HCT116 (cell line): Measurements from ENCODE around the gene RANBP17. TPM values are rescaled to one million over a fixed set of nuclear protein-coding genes. Genes with fewer than 3 reads are reported as not detected.

Experiments used
- ATAC-seq: fragments of 200-7000 bp; cut with Tn5 transposase; 2 replicates; pipeline ENCODE4 v1.9.1; 2020; ENCODE audit warnings: mild to moderate bottlenecking, moderate library complexity
- Bru-seq: library from RNA; stranded (reverse); fragments of 400-500 nt; gene quantifications from one replicate; lab custom pipeline; 2021; lab: Mats Ljungman, UMichigan
- BruChase-seq, 2 experiments: library from RNA; stranded (reverse); fragments of 400-500 nt; gene quantifications; one replicate each; lab custom pipeline; 2021; lab: Mats Ljungman, UMichigan
- BruUV-seq: library from RNA; stranded (reverse); fragments of 400-500 nt; replicated peaks from 2 replicates; lab custom pipeline; 2021; lab: Mats Ljungman, UMichigan
- CTCF ChIA-PET: fragments of 300-600 bp; sonication (Branson Sonifier 250); formaldehyde crosslinking; loops from one replicate; lab custom pipeline; 2021; ENCODE audit warnings: antibody characterized with exemption; lab: Charles Lee
- POLR2A ChIA-PET: fragments of 300-600, 350-600 bp; sonication (Branson Sonifier 250); formaldehyde crosslinking; loops from one replicate; lab custom pipeline; 2021; ENCODE audit warnings: antibody characterized with exemption; lab: Charles Lee
- RAD21 ChIA-PET, 2 experiments: fragments of 300-600 bp; sonication (Branson Sonifier 250); formaldehyde crosslinking; loops; one replicate each; lab custom pipeline; 2023; ENCODE audit warnings: low total read pairs in 2 of 2; ENCODE audit not compliant: uncharacterized antibody in 2 of 2, unreplicated experiment in 2 of 2, low non-redundant PET in 1 of 2; lab: Charles Lee
- DNase-seq: peaks from one replicate; pipeline ENCODE4 v3.0.0-alpha.2; 2010; ENCODE audit warnings: low read depth, low spot score
- H2AFZ ChIP-seq: fragments of 200-600 bp; shearing (Covaris generic), sonication (generic); 2 replicates; pipeline ENCODE4 v1.6.1; 2017; ENCODE audit warnings: low read depth, mixed run types, mixed read lengths, antibody characterized with exemption, low read length; ENCODE audit not compliant: poor library complexity, severe bottlenecking
- H3K27ac ChIP-seq: 2 replicates; pipeline ENCODE4 v1.5.1; 2012; ENCODE audit warnings: low read depth, low read length
- H3K27me3 ChIP-seq: fragments of 200-600 bp; sonication (generic); 2 replicates; pipeline ENCODE4 v1.6.1; 2016; ENCODE audit warnings: mixed run types, low read length, mixed read lengths; ENCODE audit not compliant: insufficient read depth
- H3K36me3 ChIP-seq, 2 experiments: fragments of 200-500 bp in 1 of 2; fragments of 200-600 bp in 1 of 2; sonication (Bioruptor generic) in 1 of 2; sonication (generic) in 1 of 2; 2 replicates each; pipeline versions ENCODE4 v1.5.1 to v1.6.1; 2014 to 2016; ENCODE audit warnings: low read length in 2 of 2, inconsistent platforms in 1 of 2, mixed read lengths in 1 of 2, mixed run types in 1 of 2; ENCODE audit not compliant: insufficient read depth in 2 of 2, control insufficient read depth in 1 of 2
- H3K4me1 ChIP-seq, 2 experiments: fragments of 200-600 bp in 1 of 2; sonication (generic) in 1 of 2; 2 replicates each; pipeline versions ENCODE4 v1.5.1 to v1.6.1; 2012 to 2017; ENCODE audit warnings: low read length in 2 of 2, inconsistent platforms in 1 of 2, mild to moderate bottlenecking in 1 of 2, mixed read lengths in 1 of 2, mixed run types in 1 of 2, moderate library complexity in 1 of 2; ENCODE audit not compliant: insufficient read depth in 2 of 2, control insufficient read depth in 1 of 2
- H3K4me2 ChIP-seq: fragments of 200-600 bp; sonication (generic); 2 replicates; pipeline ENCODE4 v1.6.1; 2017; ENCODE audit warnings: mixed run types, low read length, mixed read lengths
- H3K4me3 ChIP-seq, 2 experiments: fragments of 200-600 bp in 1 of 2; sonication (generic) in 1 of 2; replicated peaks in 1 of 2; 2 replicates each; pipeline ENCODE4 v1.5.1; 2011 to 2016; ENCODE audit warnings: low read length in 2 of 2, control low read depth in 1 of 2, low read depth in 1 of 2, mild to moderate bottlenecking in 1 of 2, mixed read lengths in 1 of 2, mixed run types in 1 of 2
- H3K79me2 ChIP-seq: fragments of 200-600 bp; sonication (generic); 2 replicates; pipeline ENCODE4 v1.6.1; 2017; ENCODE audit warnings: mild to moderate bottlenecking, mixed run types, low read length, moderate library complexity, mixed read lengths; ENCODE audit not compliant: insufficient read depth
- H3K9ac ChIP-seq: fragments of 200-600 bp; sonication (generic); 2 replicates; pipeline ENCODE4 v1.6.1; 2016; ENCODE audit warnings: low read length, mixed read lengths
- H3K9me2 ChIP-seq: fragments of 200-600 bp; sonication (generic), shearing (Covaris generic); 2 replicates; pipeline ENCODE4 v1.6.1; 2017; ENCODE audit warnings: mixed run types, mild to moderate bottlenecking, moderate library complexity; ENCODE audit not compliant: insufficient read depth
- H3K9me3 ChIP-seq, 2 experiments: fragments of 200-500 bp in 1 of 2; fragments of 200-600 bp in 1 of 2; sonication (Bioruptor generic) in 1 of 2; sonication (generic) in 1 of 2; 2 replicates each; pipeline ENCODE4 v1.6.1; 2014 to 2017; ENCODE audit warnings: low read length in 2 of 2, mixed read lengths in 2 of 2, inconsistent platforms in 1 of 2, low read depth in 1 of 2, mild to moderate bottlenecking in 1 of 2, mixed run types in 1 of 2, moderate library complexity in 1 of 2; ENCODE audit not compliant: control insufficient read depth in 1 of 2, insufficient read depth in 1 of 2
- H4K20me1 ChIP-seq: fragments of 200-600 bp; sonication (generic), shearing (Covaris generic); 2 replicates; pipeline ENCODE4 v1.6.1; 2017; ENCODE audit warnings: mixed run types, mild to moderate bottlenecking, moderate library complexity; ENCODE audit not compliant: insufficient read depth
- CBX3 ChIP-seq: IDR thresholded peaks from 2 replicates; pipeline ENCODE4 v1.6.1; 2012; ENCODE audit warnings: low read depth
- CEBPB ChIP-seq: IDR thresholded peaks from 2 replicates; pipeline ENCODE4 v1.6.1; 2012; ENCODE audit warnings: low read depth
- EGR1 ChIP-seq: IDR thresholded peaks from 2 replicates; pipeline ENCODE4 v1.6.1; 2012; ENCODE audit warnings: low read depth
- ELF1 ChIP-seq: IDR thresholded peaks from 2 replicates; pipeline ENCODE4 v1.6.1; 2012; ENCODE audit warnings: low read depth, borderline replicate concordance
- EZH2 ChIP-seq: fragments of 200-600 bp; sonication (generic); IDR thresholded peaks from 2 replicates; pipeline ENCODE4 v1.6.1; 2017; ENCODE audit warnings: antibody characterized with exemption, mixed run types
- EZH2phosphoT487 ChIP-seq: fragments of 200-600 bp; IDR thresholded peaks from 2 replicates; pipeline ENCODE4 v1.6.1; 2018; ENCODE audit warnings: antibody characterized with exemption, borderline replicate concordance
- FOSL1 ChIP-seq: IDR thresholded peaks from 2 replicates; pipeline ENCODE4 v1.6.1; 2012; ENCODE audit warnings: low read depth
- JUND ChIP-seq: IDR thresholded peaks from 2 replicates; pipeline ENCODE4 v1.6.1; 2012
- POLR2A ChIP-seq: IDR thresholded peaks from 2 replicates; pipeline ENCODE4 v1.7.0; 2011; ENCODE audit warnings: borderline replicate concordance; ENCODE audit not compliant: insufficient read depth, insufficient read length; ENCODE audit errors: extremely low read depth
- POLR2AphosphoS5 ChIP-seq: IDR thresholded peaks from 2 replicates; pipeline ENCODE4 v1.6.1; 2011; ENCODE audit warnings: mild to moderate bottlenecking, low read depth, low read length, moderate library complexity
- RAD21 ChIP-seq: IDR thresholded peaks from 2 replicates; pipeline ENCODE4 v1.6.1; 2012; ENCODE audit warnings: low read depth, mild to moderate bottlenecking
- SIN3A ChIP-seq: IDR thresholded peaks from 2 replicates; pipeline ENCODE4 v1.6.1; 2012; ENCODE audit warnings: low read depth
- SRF ChIP-seq: IDR thresholded peaks from 2 replicates; pipeline ENCODE4 v1.6.1; 2012; ENCODE audit warnings: low read depth
- TCF7L2 ChIP-seq: IDR thresholded peaks from 2 replicates; pipeline ENCODE4 v1.7.0; 2011; ENCODE audit warnings: borderline replicate concordance, inconsistent platforms; ENCODE audit not compliant: insufficient read depth, insufficient read length; ENCODE audit errors: extremely low read depth
- YY1 ChIP-seq: IDR thresholded peaks from 2 replicates; pipeline ENCODE4 v1.6.1; 2011; ENCODE audit warnings: low read length, low read depth, moderate library complexity, mild to moderate bottlenecking; ENCODE audit not compliant: insufficient replicate concordance; ENCODE audit errors: extremely low read depth
- ZFX ChIP-seq: fragments of 450-650 bp; IDR thresholded peaks from 2 replicates; pipeline ENCODE4 v1.6.1; 2017
- ZNF274 ChIP-seq: fragments of 200-500 bp; sonication (Bioruptor generic); IDR thresholded peaks from 2 replicates; pipeline ENCODE4 v1.6.1; 2014; ENCODE audit warnings: mild to moderate bottlenecking, low read depth, low read length, inconsistent platforms
- intact Hi-C: fragments of 100-400 bp; cut with micrococcal nuclease; formaldehyde crosslinking; loops from 2 replicates; pipeline ENCODE4 v1.10.0; 2022
- long read RNA-seq: library from polyadenylated mRNA; unstranded; transcript quantifications from one replicate; pipeline ENCODE4 v2.0.0, GENCODE V29; 2021; ENCODE audit not compliant: unreplicated experiment
- polyA plus RNA-seq: library from polyadenylated mRNA; unstranded; fragments of >200 nt; gene quantifications from 2 replicates; pipeline ENCODE4 v1.2.1, GENCODE V29; 2012; ENCODE audit warnings: missing spikeins
- total RNA-seq: library from RNA; stranded (reverse); gene quantifications from one replicate; pipeline ENCODE4 v1.2.1, GENCODE V29; 2021; ENCODE audit not compliant: unreplicated experiment
- TF ChIP-seq, protein P1 (sequence below): IDR thresholded peaks from 2 replicates; pipeline ENCODE4 v1.6.1; 2012; ENCODE audit warnings: low read depth
- TF ChIP-seq, protein P2 (sequence below), 3 experiments: fragments of 200-600 bp in 1 of 3; sonication (generic) in 1 of 3; IDR thresholded peaks in 2 of 3; conservative IDR thresholded peaks in 1 of 3; 2 replicates each; pipeline ENCODE4 v1.5.1; 2012 to 2017; ENCODE audit warnings: low read depth in 2 of 3, low read length in 2 of 3, antibody characterized with exemption in 1 of 3, borderline replicate concordance in 1 of 3, control low read depth in 1 of 3, mild to moderate bottlenecking in 1 of 3, mixed read lengths in 1 of 3, mixed run types in 1 of 3, moderate library complexity in 1 of 3; ENCODE audit not compliant: insufficient read depth in 1 of 3
- TF ChIP-seq, protein P3 (sequence below): IDR thresholded peaks from 2 replicates; pipeline ENCODE4 v1.6.1; 2012
- TF ChIP-seq, protein P4 (sequence below): IDR thresholded peaks from 2 replicates; pipeline ENCODE4 v1.6.1; 2012

RANBP17 gene
- total RNA-seq (18.2 TPM), Bru-seq, nascent RNA (percentile 72 among the genes with signal in this experiment), BruChase-seq, experiment 1, labeled RNA remaining after a 6-hour chase (percentile 59 among the genes with signal in this experiment), BruChase-seq, experiment 2, labeled RNA remaining after a 2-hour chase (percentile 75 among the genes with signal in this experiment)
- polyA plus RNA-seq = 4.7 and 5.8 TPM in 2 replicates
- long read RNA-seq, partial matches to known transcripts = 3 of 17 reads
- long read RNA-seq, other reads (novel, unspliced or antisense) = 11 of 17 reads

DNA sequence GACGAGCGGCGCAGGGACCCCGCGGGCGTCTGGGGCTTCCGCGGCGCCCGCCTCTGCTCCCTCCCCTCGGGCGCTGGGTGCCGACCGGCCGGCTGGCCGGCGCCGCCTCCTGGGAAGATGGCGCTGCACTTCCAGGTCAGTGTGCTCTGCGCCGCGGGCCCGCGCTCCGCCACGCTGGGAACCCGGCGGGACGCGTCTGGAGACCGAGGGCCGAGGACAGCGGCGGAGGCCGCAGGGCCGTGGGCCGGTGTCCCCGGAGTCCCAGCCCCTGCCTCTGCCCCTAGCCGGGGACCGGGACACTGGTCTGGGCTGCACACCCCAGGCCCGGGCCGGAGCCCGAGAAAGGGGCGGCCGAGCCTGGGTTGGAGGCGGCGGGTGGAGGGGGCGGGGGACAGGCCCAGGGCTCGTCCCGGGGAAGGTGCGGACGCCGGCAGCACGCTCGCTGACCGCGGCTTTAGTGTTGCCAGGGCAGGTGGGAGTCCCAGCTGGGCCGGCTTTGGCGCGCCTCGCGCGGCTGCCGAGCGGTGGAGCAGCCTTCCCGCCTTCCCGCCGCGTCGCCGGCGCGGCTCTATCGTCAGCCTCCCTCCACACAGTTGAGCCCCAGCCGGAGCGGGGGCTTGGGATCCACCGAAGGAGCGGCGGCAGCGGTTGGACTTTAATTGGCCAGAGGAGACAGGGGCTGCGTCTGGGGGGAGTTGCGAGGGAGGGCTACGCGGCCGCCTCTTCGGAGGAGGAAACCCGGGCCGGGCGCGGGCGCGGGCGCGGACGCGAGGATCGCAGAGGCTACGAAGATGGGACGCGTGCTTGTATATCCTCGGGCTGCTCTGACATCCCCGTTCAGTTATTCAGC lies at the start of gene RANBP17:
Gene RANBP17 (plus strand): TSS at position 102 of the 850 bp plus-strand sequence.
- Histone ChIP-seq H3K9me2 (no peaks in the 10 kb centered on the region), H3K27ac (peak within 1 kb of the TSS; percentile 77), H3K79me2 (peaks cover 47% of the 10 kb centered on the region), H3K9me3 (peaks cover 3 to 13% of the 10 kb centered on the region in 2 experiments; a peak in 2 of 4 replicates), H3K4me2 (peak within 1 kb of the TSS; percentile 95), H4K20me1 (no peaks in the 10 kb centered on the region), H3K4me3 (peak within 1 kb of the TSS; percentile 68 to 78), H3K27me3 (no peaks in the 10 kb centered on the region), H3K36me3 (no peaks in the 10 kb centered on the region), H3K4me1 (peaks cover 3 to 14% of the 10 kb centered on the region in 2 experiments; a peak in 2 of 4 replicates), H3K9ac (peak within 1 kb of the TSS; percentile 77), H2AFZ (peak within 1 kb of the TSS; percentile 13)
- ATAC-seq = peak; percentile 94
- intact Hi-C loops = no loop called here
- no TSS peak for BruUV-seq
- DNase-seq = peak; percentile 53
- RAD21 ChIA-PET = no interaction called here
- POLR2A ChIA-PET = no interaction called here
- CTCF ChIA-PET = no interaction called here
- TF ChIP-seq POLR2AphosphoS5 (peak; percentile 70), JUND (no peak), SIN3A (peak; percentile 30; the same call in 1 of the 2 replicates), CBX3 (0 out of 2 replicates have a peak, but pooled peaks have one; percentile 26), FOSL1 (peak; percentile 29; the same call in 1 of the 2 replicates), RAD21 (no peak), TCF7L2 (no peak), EZH2 (no peak), ELF1 (no peak), SRF (no peak), ZNF274 (no peak), ZFX (peak; percentile 86), CEBPB (no peak), EGR1 (no peak), POLR2A (no peak), EZH2phosphoT487 (no peak), YY1 (peak; percentile 89)
- TF ChIP-seq, protein P1, sequence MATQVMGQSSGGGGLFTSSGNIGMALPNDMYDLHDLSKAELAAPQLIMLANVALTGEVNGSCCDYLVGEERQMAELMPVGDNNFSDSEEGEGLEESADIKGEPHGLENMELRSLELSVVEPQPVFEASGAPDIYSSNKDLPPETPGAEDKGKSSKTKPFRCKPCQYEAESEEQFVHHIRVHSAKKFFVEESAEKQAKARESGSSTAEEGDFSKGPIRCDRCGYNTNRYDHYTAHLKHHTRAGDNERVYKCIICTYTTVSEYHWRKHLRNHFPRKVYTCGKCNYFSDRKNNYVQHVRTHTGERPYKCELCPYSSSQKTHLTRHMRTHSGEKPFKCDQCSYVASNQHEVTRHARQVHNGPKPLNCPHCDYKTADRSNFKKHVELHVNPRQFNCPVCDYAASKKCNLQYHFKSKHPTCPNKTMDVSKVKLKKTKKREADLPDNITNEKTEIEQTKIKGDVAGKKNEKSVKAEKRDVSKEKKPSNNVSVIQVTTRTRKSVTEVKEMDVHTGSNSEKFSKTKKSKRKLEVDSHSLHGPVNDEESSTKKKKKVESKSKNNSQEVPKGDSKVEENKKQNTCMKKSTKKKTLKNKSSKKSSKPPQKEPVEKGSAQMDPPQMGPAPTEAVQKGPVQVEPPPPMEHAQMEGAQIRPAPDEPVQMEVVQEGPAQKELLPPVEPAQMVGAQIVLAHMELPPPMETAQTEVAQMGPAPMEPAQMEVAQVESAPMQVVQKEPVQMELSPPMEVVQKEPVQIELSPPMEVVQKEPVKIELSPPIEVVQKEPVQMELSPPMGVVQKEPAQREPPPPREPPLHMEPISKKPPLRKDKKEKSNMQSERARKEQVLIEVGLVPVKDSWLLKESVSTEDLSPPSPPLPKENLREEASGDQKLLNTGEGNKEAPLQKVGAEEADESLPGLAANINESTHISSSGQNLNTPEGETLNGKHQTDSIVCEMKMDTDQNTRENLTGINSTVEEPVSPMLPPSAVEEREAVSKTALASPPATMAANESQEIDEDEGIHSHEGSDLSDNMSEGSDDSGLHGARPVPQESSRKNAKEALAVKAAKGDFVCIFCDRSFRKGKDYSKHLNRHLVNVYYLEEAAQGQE = no peak
- TF ChIP-seq, protein P2, sequence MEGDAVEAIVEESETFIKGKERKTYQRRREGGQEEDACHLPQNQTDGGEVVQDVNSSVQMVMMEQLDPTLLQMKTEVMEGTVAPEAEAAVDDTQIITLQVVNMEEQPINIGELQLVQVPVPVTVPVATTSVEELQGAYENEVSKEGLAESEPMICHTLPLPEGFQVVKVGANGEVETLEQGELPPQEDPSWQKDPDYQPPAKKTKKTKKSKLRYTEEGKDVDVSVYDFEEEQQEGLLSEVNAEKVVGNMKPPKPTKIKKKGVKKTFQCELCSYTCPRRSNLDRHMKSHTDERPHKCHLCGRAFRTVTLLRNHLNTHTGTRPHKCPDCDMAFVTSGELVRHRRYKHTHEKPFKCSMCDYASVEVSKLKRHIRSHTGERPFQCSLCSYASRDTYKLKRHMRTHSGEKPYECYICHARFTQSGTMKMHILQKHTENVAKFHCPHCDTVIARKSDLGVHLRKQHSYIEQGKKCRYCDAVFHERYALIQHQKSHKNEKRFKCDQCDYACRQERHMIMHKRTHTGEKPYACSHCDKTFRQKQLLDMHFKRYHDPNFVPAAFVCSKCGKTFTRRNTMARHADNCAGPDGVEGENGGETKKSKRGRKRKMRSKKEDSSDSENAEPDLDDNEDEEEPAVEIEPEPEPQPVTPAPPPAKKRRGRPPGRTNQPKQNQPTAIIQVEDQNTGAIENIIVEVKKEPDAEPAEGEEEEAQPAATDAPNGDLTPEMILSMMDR (IDR thresholded peaks at IDR 0.05 in 2 of 3, conservative IDR thresholded peaks at IDR 0.05 in 1 of 3; ENCODE audit: borderline replicate concordance in 1 of 3, insufficient read depth in 1 of 3, low read depth in 2 of 3, low read length in 2 of 3) = no peak
- TF ChIP-seq, protein P3, sequence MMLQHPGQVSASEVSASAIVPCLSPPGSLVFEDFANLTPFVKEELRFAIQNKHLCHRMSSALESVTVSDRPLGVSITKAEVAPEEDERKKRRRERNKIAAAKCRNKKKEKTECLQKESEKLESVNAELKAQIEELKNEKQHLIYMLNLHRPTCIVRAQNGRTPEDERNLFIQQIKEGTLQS = no peak
- TF ChIP-seq, protein P4, sequence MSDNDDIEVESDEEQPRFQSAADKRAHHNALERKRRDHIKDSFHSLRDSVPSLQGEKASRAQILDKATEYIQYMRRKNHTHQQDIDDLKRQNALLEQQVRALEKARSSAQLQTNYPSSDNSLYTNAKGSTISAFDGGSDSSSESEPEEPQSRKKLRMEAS = peak; percentile 53
